HepG2 (cell line): ENCODE measurements around the gene MAN2B2.

ENCODE experiments used
- CTCF ChIP-seq: sonication (generic); formaldehyde crosslinking; IDR thresholded peaks from 2 replicates; pipeline ENCODE4 v1.5.0; 2020; ENCODE audit warnings: mild to moderate bottlenecking, missing genetic modification reagents, moderate library complexity
- EZH2 ChIP-seq: conservative IDR thresholded peaks from 2 replicates; pipeline ENCODE4 v1.6.1; 2012; ENCODE audit warnings: mild to moderate bottlenecking, low read depth, low read length, moderate library complexity
- HNRNPUL1 ChIP-seq: fragments of 200-400 bp; formaldehyde crosslinking; IDR thresholded peaks from 2 replicates; pipeline ENCODE4 v1.6.1; 2017; ENCODE audit warnings: low read depth, mild to moderate bottlenecking, low read length, moderate library complexity
- IRF1 ChIP-seq: sonication (generic); formaldehyde crosslinking; IDR thresholded peaks from 2 replicates; pipeline ENCODE4 v1.4.0; 2020; ENCODE audit warnings: low read depth, mild to moderate bottlenecking, missing genetic modification reagents
- NCOA2 ChIP-seq: sonication (generic); formaldehyde crosslinking; IDR thresholded peaks from 2 replicates; pipeline ENCODE4 v1.8.0; 2022; ENCODE audit warnings: inconsistent platforms
- ZNF230 ChIP-seq: sonication (generic); formaldehyde crosslinking; IDR thresholded peaks from 2 replicates; pipeline ENCODE4 v1.4.0; 2020; ENCODE audit warnings: mild to moderate bottlenecking, missing genetic modification reagents

GRCh38 chr4:6632125-6632524, 57.1 kb downstream of the MAN2B2 start:
- no peak for TF ChIP-seq IRF1
- TF ChIP-seq NCOA2 (CRISPR knock-in tag): no peak
- TF ChIP-seq ZNF230 (CRISPR knock-in tag): no peak
- no peak for TF ChIP-seq EZH2
- TF ChIP-seq HNRNPUL1: no peak
- no peak for TF ChIP-seq CTCF
